Measurements from ENCODE around the gene DDX28. TPM values are rescaled to one million over a fixed set of nuclear protein-coding genes. Genes with fewer than 3 reads are reported as not detected.

DDX28 gene
- total and polyA plus RNA-seq, 2 donors (not counting 3 experiments of a cell fraction or from before 2014, with no cell fraction given) = 8.4 to 12.5 TPM

GRCh38 chr16:68059804-68060203 lies 36.8 kb upstream of the DDX28 start:
- H3K9me3 ChIP-seq (replicated peaks; ENCODE audit: control insufficient read depth, insufficient read depth, low read length) = no peaks in the 10 kb centered on the region
- no peak overlapping the region for H2AFZ ChIP-seq (ENCODE audit: low read depth, low read length)
- peaks cover 18% of the 10 kb centered on the region for H3K4me1 ChIP-seq (ENCODE audit: control insufficient read depth, extremely low read depth, insufficient read depth, low read length)
- no peak overlapping the region for H3K9ac ChIP-seq (replicated peaks; ENCODE audit: extremely low read depth, insufficient read depth, low read length)
- no peaks in the 10 kb centered on the region for H4K20me1 ChIP-seq (replicated peaks; ENCODE audit: control insufficient read depth, extremely low read depth, insufficient read depth, low read length)
- no peak for DNase-seq (ENCODE audit: low read depth, low spot score)
- CTCF ChIA-PET = interaction anchor here (1.0 to 2.2 kb wide), 3 partner anchors 12 to 25 kb away, joined by 3 to 10 read pairs (median 4); partner anchors contain the start of gene NFATC3
- FAIRE-seq = no peak
- BruUV-seq (replicated peaks) = no TSS peak
- intact Hi-C loops (cut with micrococcal nuclease) = loop anchor here (5.0 kb wide), 1 partner anchor 178 kb away; the partner anchor contains the start of gene NRN1L
- POLR2A ChIA-PET = no interaction called here
- no peak overlapping the region for H3K4me3 ChIP-seq (replicated peaks in 1 of 3; ENCODE audit: insufficient read depth in 1 of 3, low read depth in 1 of 3, low read length in 3 of 3)
- no peak overlapping the region for H3K4me2 ChIP-seq (ENCODE audit: insufficient read depth, low read length)
- H3K36me3 ChIP-seq (ENCODE audit: control insufficient read depth in 2 of 2, extremely low read depth in 1 of 2, insufficient read depth in 2 of 2, low read length in 2 of 2) = peaks cover 2 to 5% of the 10 kb centered on the region in 2 experiments
- H3K27me3 ChIP-seq (ENCODE audit: control insufficient read depth in 2 of 2, insufficient read depth in 2 of 2, low read length in 2 of 2) = no peaks in the 10 kb centered on the region
- dilution Hi-C loops (cut with MboI; ENCODE audit: extremely low pct_ligation_motif_present, low sequenced_read_pairs) = no loop called here
- H3K27ac ChIP-seq (ENCODE audit: insufficient read depth, low read depth, low read length) = no peak overlapping the region
- no peaks in the 10 kb centered on the region for H3K9me1 ChIP-seq (replicated peaks; ENCODE audit: control insufficient read depth, extremely low read depth, insufficient read depth, low read length)
- TF ChIP-seq GATA2 (IDR thresholded peaks at IDR 0.05; ENCODE audit: insufficient read depth, insufficient read length, low read depth, low read length) (no peak), EZH2 (IDR thresholded peaks at IDR 0.05; ENCODE audit: borderline replicate concordance, low read depth, low read length, severe bottlenecking) (no peak), POLR2A (IDR thresholded peaks at IDR 0.05; ENCODE audit: low read depth, low read length) (no peak), FOS (IDR thresholded peaks at IDR 0.05; ENCODE audit: borderline replicate concordance, insufficient read depth, low read length) (no peak), MAX (IDR thresholded peaks at IDR 0.05; ENCODE audit: insufficient read depth, insufficient read length) (no peak), MYC (IDR thresholded peaks at IDR 0.05; ENCODE audit: low read depth, low read length) (no peak), JUN (IDR thresholded peaks at IDR 0.05; ENCODE audit: borderline replicate concordance, insufficient read depth, insufficient read length, low read depth) (no peak), CTCF (IDR thresholded peaks at IDR 0.05; ENCODE audit: extremely low read depth in 1 of 2, insufficient read depth in 1 of 2, low read depth in 1 of 2, low read length in 2 of 2) (no peak), POLR2AphosphoS5 (IDR thresholded peaks at IDR 0.05; ENCODE audit: insufficient read depth, low read depth, low read length) (no peak)
- H3K79me2 ChIP-seq (ENCODE audit: control insufficient read depth, insufficient read depth, low read length) = no peaks in the 10 kb centered on the region
